ENCODE measurements around the gene RCAN3.

RCAN3 gene

GRCh38 chr1:24540051-24540905 is 37.6 kb downstream of the RCAN3 start:
- TF ChIP-seq, protein P1, sequence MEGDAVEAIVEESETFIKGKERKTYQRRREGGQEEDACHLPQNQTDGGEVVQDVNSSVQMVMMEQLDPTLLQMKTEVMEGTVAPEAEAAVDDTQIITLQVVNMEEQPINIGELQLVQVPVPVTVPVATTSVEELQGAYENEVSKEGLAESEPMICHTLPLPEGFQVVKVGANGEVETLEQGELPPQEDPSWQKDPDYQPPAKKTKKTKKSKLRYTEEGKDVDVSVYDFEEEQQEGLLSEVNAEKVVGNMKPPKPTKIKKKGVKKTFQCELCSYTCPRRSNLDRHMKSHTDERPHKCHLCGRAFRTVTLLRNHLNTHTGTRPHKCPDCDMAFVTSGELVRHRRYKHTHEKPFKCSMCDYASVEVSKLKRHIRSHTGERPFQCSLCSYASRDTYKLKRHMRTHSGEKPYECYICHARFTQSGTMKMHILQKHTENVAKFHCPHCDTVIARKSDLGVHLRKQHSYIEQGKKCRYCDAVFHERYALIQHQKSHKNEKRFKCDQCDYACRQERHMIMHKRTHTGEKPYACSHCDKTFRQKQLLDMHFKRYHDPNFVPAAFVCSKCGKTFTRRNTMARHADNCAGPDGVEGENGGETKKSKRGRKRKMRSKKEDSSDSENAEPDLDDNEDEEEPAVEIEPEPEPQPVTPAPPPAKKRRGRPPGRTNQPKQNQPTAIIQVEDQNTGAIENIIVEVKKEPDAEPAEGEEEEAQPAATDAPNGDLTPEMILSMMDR (IDR thresholded peaks at IDR 0.05; ENCODE audit: unreplicated experiment in 3 of 3): no peak
- H3K4me3 Mint-ChIP-seq: no peak overlapping the region
- H3K27ac Mint-ChIP-seq: peak overlapping the region; percentile 20 to 82 (median 73)
- no peaks in the 10 kb centered on the region for H3K36me3 Mint-ChIP-seq (ENCODE audit: low read depth)
- no peaks in the 10 kb centered on the region for H3K9me3 Mint-ChIP-seq
- peaks cover 10% of the 10 kb centered on the region for H3K4me1 Mint-ChIP-seq
- no peaks in the 10 kb centered on the region for H3K27me3 Mint-ChIP-seq (ENCODE audit: low read depth)

DNA sequence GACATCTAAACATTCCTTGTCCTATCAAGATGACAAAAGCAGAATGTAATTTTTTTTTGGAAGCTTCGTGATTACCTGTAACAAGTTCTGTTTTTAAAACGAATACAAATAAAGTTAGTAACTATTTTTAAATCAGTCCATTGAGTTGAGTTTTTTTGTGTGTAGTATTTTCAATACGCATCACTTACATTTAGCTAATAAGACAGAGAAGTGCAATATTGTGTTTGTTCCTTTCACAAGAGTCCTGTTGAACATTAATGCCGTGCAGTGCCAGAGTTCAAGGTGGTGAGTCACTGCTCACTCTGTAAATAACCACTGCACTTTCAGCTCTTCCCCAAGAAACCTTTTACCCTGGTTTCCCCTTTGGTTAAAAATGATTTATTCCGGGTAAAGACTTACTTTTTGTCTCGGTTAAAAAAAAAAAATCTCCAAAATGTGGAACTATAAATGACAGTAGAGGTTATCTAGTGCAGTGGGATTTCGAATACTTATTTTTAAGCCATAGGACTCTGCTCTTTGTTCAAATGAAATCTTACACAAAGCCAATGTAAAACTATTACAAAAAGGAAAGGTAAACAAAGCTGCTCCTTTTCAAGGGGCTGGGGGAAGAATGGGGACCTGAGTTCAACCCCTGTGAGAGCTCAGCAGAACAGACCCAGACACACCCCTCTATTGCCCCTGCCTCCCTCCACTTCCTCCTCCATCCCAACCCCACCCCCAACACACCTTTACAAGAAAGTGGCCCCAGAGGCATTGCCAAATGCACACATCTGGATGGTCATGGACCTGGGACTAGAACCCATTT is 38.5 kb downstream of the RCAN3 start:
- no peaks in the 10 kb centered on the region for H3K27me3 Mint-ChIP-seq (ENCODE audit: low read depth)
- peaks cover 10% of the 10 kb centered on the region for H3K4me1 Mint-ChIP-seq
- TF ChIP-seq, protein P1 (IDR thresholded peaks at IDR 0.05; ENCODE audit: unreplicated experiment in 3 of 3): no peak
- no peak overlapping the region for H3K4me3 Mint-ChIP-seq
- no peaks in the 10 kb centered on the region for H3K9me3 Mint-ChIP-seq
- H3K27ac Mint-ChIP-seq: peak overlapping the region; percentile 20 to 82 (median 73)
- no peaks in the 10 kb centered on the region for H3K36me3 Mint-ChIP-seq (ENCODE audit: low read depth)

DNA sequence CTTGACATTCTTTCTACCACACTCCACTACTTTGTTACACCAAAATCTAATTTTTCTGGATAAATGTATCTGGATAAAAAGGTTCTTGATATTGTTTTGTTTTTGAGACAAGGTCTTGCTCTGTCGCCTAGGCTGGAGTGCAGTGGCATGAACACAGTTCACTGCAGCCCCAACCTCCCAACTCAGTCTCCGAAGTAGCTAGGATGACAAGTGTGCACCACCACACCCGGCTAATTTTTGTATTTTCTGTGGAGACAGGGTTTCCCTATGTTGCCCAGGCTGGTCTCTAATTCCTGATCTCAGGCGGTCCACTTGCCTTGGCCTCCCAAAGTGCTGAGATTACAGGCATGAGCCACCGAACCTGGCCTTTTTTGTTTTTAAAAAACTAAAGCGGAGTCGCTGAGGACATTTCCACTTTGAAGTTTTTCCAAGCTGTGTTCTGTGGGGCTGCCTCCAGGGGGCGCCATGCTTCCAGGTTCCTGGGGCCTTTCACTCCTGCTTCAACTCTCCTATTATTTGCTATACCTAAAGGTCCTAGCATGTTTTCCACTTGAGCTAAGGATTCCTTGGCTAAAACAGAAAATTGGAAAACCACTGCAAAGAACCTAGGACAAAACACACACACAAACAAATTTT is 39.2 kb downstream of the RCAN3 start:
- H3K4me1 Mint-ChIP-seq: peaks cover 10% of the 10 kb centered on the region

DNA sequence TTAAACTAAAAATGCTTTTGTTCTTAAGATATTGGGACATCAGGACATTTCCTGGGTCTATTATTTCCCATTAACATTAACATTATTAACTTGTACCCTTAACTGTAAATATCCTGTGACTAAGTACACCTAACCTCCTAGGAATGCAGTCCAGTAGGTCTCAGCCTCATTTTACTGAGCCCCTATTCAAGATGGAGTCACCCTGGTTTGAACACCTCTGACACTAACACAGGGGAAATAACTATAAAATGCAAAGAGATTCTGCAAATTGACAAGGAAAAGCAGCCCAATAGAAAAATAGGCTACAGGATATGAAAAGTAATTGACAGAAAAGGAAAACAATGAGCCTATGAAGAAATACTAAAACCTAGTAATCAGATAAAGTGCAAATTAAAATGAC is 41.6 kb downstream of the RCAN3 start:
- H3K27me3 Mint-ChIP-seq (ENCODE audit: low read depth): peaks cover 6% of the 10 kb centered on the region
- peak overlapping the region in 1 of 3 experiments; percentile 10 for H3K27ac Mint-ChIP-seq
- TF ChIP-seq, protein P1 (IDR thresholded peaks at IDR 0.05; ENCODE audit: unreplicated experiment in 3 of 3): no peak
- H3K4me3 Mint-ChIP-seq: no peak overlapping the region
- H3K4me1 Mint-ChIP-seq: peaks cover 10% of the 10 kb centered on the region
- H3K9me3 Mint-ChIP-seq: no peaks in the 10 kb centered on the region
- no peaks in the 10 kb centered on the region for H3K36me3 Mint-ChIP-seq (ENCODE audit: low read depth)

More for the DNA sequence above, 39.2 kb downstream of the RCAN3 start:
- Mint-ChIP-seq H3K9me3 (no peaks in the 10 kb centered on the region), H3K27ac (peak overlapping the region; percentile 20 to 82 (median 73)), H3K27me3 (ENCODE audit: low read depth) (no peaks in the 10 kb centered on the region), H3K4me3 (no peak overlapping the region), H3K36me3 (ENCODE audit: low read depth) (no peaks in the 10 kb centered on the region)
- TF ChIP-seq, protein P1 (IDR thresholded peaks at IDR 0.05; ENCODE audit: unreplicated experiment in 3 of 3): peak; percentile 42 to 58 (median 49)

GRCh38 chr1:24545662-24546061 is 43.0 kb downstream of the RCAN3 start:
- TF ChIP-seq, protein P1 (IDR thresholded peaks at IDR 0.05; ENCODE audit: unreplicated experiment in 3 of 3): no peak
- H3K27me3 Mint-ChIP-seq (ENCODE audit: low read depth): peaks cover 10% of the 10 kb centered on the region
- H3K36me3 Mint-ChIP-seq (ENCODE audit: low read depth): no peaks in the 10 kb centered on the region
- peak overlapping the region in 1 of 3 experiments; percentile 1 for H3K27ac Mint-ChIP-seq
- H3K4me3 Mint-ChIP-seq: no peak overlapping the region
- no peaks in the 10 kb centered on the region for H3K9me3 Mint-ChIP-seq
- H3K4me1 Mint-ChIP-seq: peaks cover 2% of the 10 kb centered on the region
